HCT116 (cell line): ENCODE results near the gene ARHGEF9. TPM values are rescaled to one million over a fixed set of nuclear protein-coding genes. Genes with fewer than 3 reads are reported as not detected.

Source experiments
- ATAC-seq: fragments of 200-7000 bp; cut with Tn5 transposase; 2 replicates; pipeline ENCODE4 v1.9.1; 2020; ENCODE audit warnings: mild to moderate bottlenecking, moderate library complexity
- BruUV-seq: library from RNA; stranded (reverse); fragments of 400-500 nt; replicated peaks from 2 replicates; lab custom pipeline; 2021; lab: Mats Ljungman, UMichigan
- CTCF ChIA-PET: fragments of 300-600 bp; sonication (Branson Sonifier 250); formaldehyde crosslinking; loops from one replicate; lab custom pipeline; 2021; ENCODE audit warnings: antibody characterized with exemption; lab: Charles Lee
- POLR2A ChIA-PET: fragments of 300-600, 350-600 bp; sonication (Branson Sonifier 250); formaldehyde crosslinking; loops from one replicate; lab custom pipeline; 2021; ENCODE audit warnings: antibody characterized with exemption; lab: Charles Lee
- RAD21 ChIA-PET, 2 experiments: fragments of 300-600 bp; sonication (Branson Sonifier 250); formaldehyde crosslinking; loops; one replicate each; lab custom pipeline; 2023; ENCODE audit warnings: low total read pairs in 2 of 2; ENCODE audit not compliant: uncharacterized antibody in 2 of 2, unreplicated experiment in 2 of 2, low non-redundant PET in 1 of 2; lab: Charles Lee
- DNase-seq: peaks from one replicate; pipeline ENCODE4 v3.0.0-alpha.2; 2010; ENCODE audit warnings: low read depth, low spot score
- H2AFZ ChIP-seq: fragments of 200-600 bp; shearing (Covaris generic), sonication (generic); 2 replicates; pipeline ENCODE4 v1.6.1; 2017; ENCODE audit warnings: low read depth, mixed run types, mixed read lengths, antibody characterized with exemption, low read length; ENCODE audit not compliant: poor library complexity, severe bottlenecking
- H3K27ac ChIP-seq: 2 replicates; pipeline ENCODE4 v1.5.1; 2012; ENCODE audit warnings: low read depth, low read length
- H3K27me3 ChIP-seq: fragments of 200-600 bp; sonication (generic); 2 replicates; pipeline ENCODE4 v1.6.1; 2016; ENCODE audit warnings: mixed run types, low read length, mixed read lengths; ENCODE audit not compliant: insufficient read depth
- H3K36me3 ChIP-seq, 2 experiments: fragments of 200-500 bp in 1 of 2; fragments of 200-600 bp in 1 of 2; sonication (Bioruptor generic) in 1 of 2; sonication (generic) in 1 of 2; 2 replicates each; pipeline versions ENCODE4 v1.5.1 to v1.6.1; 2014 to 2016; ENCODE audit warnings: low read length in 2 of 2, inconsistent platforms in 1 of 2, mixed read lengths in 1 of 2, mixed run types in 1 of 2; ENCODE audit not compliant: insufficient read depth in 2 of 2, control insufficient read depth in 1 of 2
- H3K4me1 ChIP-seq, 2 experiments: fragments of 200-600 bp in 1 of 2; sonication (generic) in 1 of 2; 2 replicates each; pipeline versions ENCODE4 v1.5.1 to v1.6.1; 2012 to 2017; ENCODE audit warnings: low read length in 2 of 2, inconsistent platforms in 1 of 2, mild to moderate bottlenecking in 1 of 2, mixed read lengths in 1 of 2, mixed run types in 1 of 2, moderate library complexity in 1 of 2; ENCODE audit not compliant: insufficient read depth in 2 of 2, control insufficient read depth in 1 of 2
- H3K4me2 ChIP-seq: fragments of 200-600 bp; sonication (generic); 2 replicates; pipeline ENCODE4 v1.6.1; 2017; ENCODE audit warnings: mixed run types, low read length, mixed read lengths
- H3K4me3 ChIP-seq, 2 experiments: fragments of 200-600 bp in 1 of 2; sonication (generic) in 1 of 2; replicated peaks in 1 of 2; 2 replicates each; pipeline ENCODE4 v1.5.1; 2011 to 2016; ENCODE audit warnings: low read length in 2 of 2, control low read depth in 1 of 2, low read depth in 1 of 2, mild to moderate bottlenecking in 1 of 2, mixed read lengths in 1 of 2, mixed run types in 1 of 2
- H3K79me2 ChIP-seq: fragments of 200-600 bp; sonication (generic); 2 replicates; pipeline ENCODE4 v1.6.1; 2017; ENCODE audit warnings: mild to moderate bottlenecking, mixed run types, low read length, moderate library complexity, mixed read lengths; ENCODE audit not compliant: insufficient read depth
- H3K9ac ChIP-seq: fragments of 200-600 bp; sonication (generic); 2 replicates; pipeline ENCODE4 v1.6.1; 2016; ENCODE audit warnings: low read length, mixed read lengths
- H3K9me2 ChIP-seq: fragments of 200-600 bp; sonication (generic), shearing (Covaris generic); 2 replicates; pipeline ENCODE4 v1.6.1; 2017; ENCODE audit warnings: mixed run types, mild to moderate bottlenecking, moderate library complexity; ENCODE audit not compliant: insufficient read depth
- H3K9me3 ChIP-seq, 2 experiments: fragments of 200-500 bp in 1 of 2; fragments of 200-600 bp in 1 of 2; sonication (Bioruptor generic) in 1 of 2; sonication (generic) in 1 of 2; 2 replicates each; pipeline ENCODE4 v1.6.1; 2014 to 2017; ENCODE audit warnings: low read length in 2 of 2, mixed read lengths in 2 of 2, inconsistent platforms in 1 of 2, low read depth in 1 of 2, mild to moderate bottlenecking in 1 of 2, mixed run types in 1 of 2, moderate library complexity in 1 of 2; ENCODE audit not compliant: control insufficient read depth in 1 of 2, insufficient read depth in 1 of 2
- H4K20me1 ChIP-seq: fragments of 200-600 bp; sonication (generic), shearing (Covaris generic); 2 replicates; pipeline ENCODE4 v1.6.1; 2017; ENCODE audit warnings: mixed run types, mild to moderate bottlenecking, moderate library complexity; ENCODE audit not compliant: insufficient read depth
- CBX3 ChIP-seq: IDR thresholded peaks from 2 replicates; pipeline ENCODE4 v1.6.1; 2012; ENCODE audit warnings: low read depth
- CEBPB ChIP-seq: IDR thresholded peaks from 2 replicates; pipeline ENCODE4 v1.6.1; 2012; ENCODE audit warnings: low read depth
- ELF1 ChIP-seq: IDR thresholded peaks from 2 replicates; pipeline ENCODE4 v1.6.1; 2012; ENCODE audit warnings: low read depth, borderline replicate concordance
- EZH2 ChIP-seq: fragments of 200-600 bp; sonication (generic); IDR thresholded peaks from 2 replicates; pipeline ENCODE4 v1.6.1; 2017; ENCODE audit warnings: antibody characterized with exemption, mixed run types
- EZH2phosphoT487 ChIP-seq: fragments of 200-600 bp; IDR thresholded peaks from 2 replicates; pipeline ENCODE4 v1.6.1; 2018; ENCODE audit warnings: antibody characterized with exemption, borderline replicate concordance
- JUND ChIP-seq: IDR thresholded peaks from 2 replicates; pipeline ENCODE4 v1.6.1; 2012
- POLR2A ChIP-seq: IDR thresholded peaks from 2 replicates; pipeline ENCODE4 v1.7.0; 2011; ENCODE audit warnings: borderline replicate concordance; ENCODE audit not compliant: insufficient read depth, insufficient read length; ENCODE audit errors: extremely low read depth
- RAD21 ChIP-seq: IDR thresholded peaks from 2 replicates; pipeline ENCODE4 v1.6.1; 2012; ENCODE audit warnings: low read depth, mild to moderate bottlenecking
- SIN3A ChIP-seq: IDR thresholded peaks from 2 replicates; pipeline ENCODE4 v1.6.1; 2012; ENCODE audit warnings: low read depth
- SRF ChIP-seq: IDR thresholded peaks from 2 replicates; pipeline ENCODE4 v1.6.1; 2012; ENCODE audit warnings: low read depth
- TCF7L2 ChIP-seq: IDR thresholded peaks from 2 replicates; pipeline ENCODE4 v1.7.0; 2011; ENCODE audit warnings: borderline replicate concordance, inconsistent platforms; ENCODE audit not compliant: insufficient read depth, insufficient read length; ENCODE audit errors: extremely low read depth
- YY1 ChIP-seq: IDR thresholded peaks from 2 replicates; pipeline ENCODE4 v1.6.1; 2011; ENCODE audit warnings: low read length, low read depth, moderate library complexity, mild to moderate bottlenecking; ENCODE audit not compliant: insufficient replicate concordance; ENCODE audit errors: extremely low read depth
- ZFX ChIP-seq: fragments of 450-650 bp; IDR thresholded peaks from 2 replicates; pipeline ENCODE4 v1.6.1; 2017
- ZNF274 ChIP-seq: fragments of 200-500 bp; sonication (Bioruptor generic); IDR thresholded peaks from 2 replicates; pipeline ENCODE4 v1.6.1; 2014; ENCODE audit warnings: mild to moderate bottlenecking, low read depth, low read length, inconsistent platforms
- intact Hi-C: fragments of 100-400 bp; cut with micrococcal nuclease; formaldehyde crosslinking; loops from 2 replicates; pipeline ENCODE4 v1.10.0; 2022
- total RNA-seq: library from RNA; stranded (reverse); gene quantifications from one replicate; pipeline ENCODE4 v1.2.1, GENCODE V29; 2021; ENCODE audit not compliant: unreplicated experiment
- TF ChIP-seq, protein P1 (sequence below): IDR thresholded peaks from 2 replicates; pipeline ENCODE4 v1.6.1; 2011; ENCODE audit warnings: mild to moderate bottlenecking, low read length, moderate library complexity; ENCODE audit not compliant: insufficient replicate concordance; ENCODE audit errors: extremely low read depth
- TF ChIP-seq, protein P2 (sequence below): IDR thresholded peaks from 2 replicates; pipeline ENCODE4 v1.6.1; 2012
- TF ChIP-seq, protein P3 (sequence below), 3 experiments: fragments of 200-600 bp in 1 of 3; sonication (generic) in 1 of 3; IDR thresholded peaks in 2 of 3; conservative IDR thresholded peaks in 1 of 3; 2 replicates each; pipeline ENCODE4 v1.5.1; 2012 to 2017; ENCODE audit warnings: low read depth in 2 of 3, low read length in 2 of 3, antibody characterized with exemption in 1 of 3, borderline replicate concordance in 1 of 3, control low read depth in 1 of 3, mild to moderate bottlenecking in 1 of 3, mixed read lengths in 1 of 3, mixed run types in 1 of 3, moderate library complexity in 1 of 3; ENCODE audit not compliant: insufficient read depth in 1 of 3
- TF ChIP-seq, protein P4 (sequence below): IDR thresholded peaks from 2 replicates; pipeline ENCODE4 v1.6.1; 2012; ENCODE audit warnings: low read depth

Gene ARHGEF9
- total RNA-seq, 1 experiment from 2014 or later: 15.0 TPM

DNA sequence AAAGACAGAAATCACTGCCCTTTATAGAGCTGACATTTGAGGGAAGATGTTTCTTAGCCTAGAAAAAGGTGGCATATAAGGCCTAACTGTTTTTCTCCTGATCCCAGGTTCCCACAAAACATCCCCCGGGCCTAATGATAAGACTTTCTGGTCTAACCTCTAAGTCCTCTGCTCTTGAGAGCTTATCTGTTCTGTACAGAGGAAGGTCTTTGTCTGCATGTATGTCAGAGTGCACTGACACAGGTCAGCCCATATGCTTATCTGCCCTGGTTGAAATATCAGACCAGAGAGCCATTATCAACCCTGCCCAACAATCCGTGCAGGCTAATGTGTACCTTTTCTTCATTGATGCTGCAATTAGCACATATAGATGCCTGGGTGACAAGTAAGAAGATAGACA lies 76.2 kb downstream of the ARHGEF9 start (continued):
- TF ChIP-seq, protein P1, sequence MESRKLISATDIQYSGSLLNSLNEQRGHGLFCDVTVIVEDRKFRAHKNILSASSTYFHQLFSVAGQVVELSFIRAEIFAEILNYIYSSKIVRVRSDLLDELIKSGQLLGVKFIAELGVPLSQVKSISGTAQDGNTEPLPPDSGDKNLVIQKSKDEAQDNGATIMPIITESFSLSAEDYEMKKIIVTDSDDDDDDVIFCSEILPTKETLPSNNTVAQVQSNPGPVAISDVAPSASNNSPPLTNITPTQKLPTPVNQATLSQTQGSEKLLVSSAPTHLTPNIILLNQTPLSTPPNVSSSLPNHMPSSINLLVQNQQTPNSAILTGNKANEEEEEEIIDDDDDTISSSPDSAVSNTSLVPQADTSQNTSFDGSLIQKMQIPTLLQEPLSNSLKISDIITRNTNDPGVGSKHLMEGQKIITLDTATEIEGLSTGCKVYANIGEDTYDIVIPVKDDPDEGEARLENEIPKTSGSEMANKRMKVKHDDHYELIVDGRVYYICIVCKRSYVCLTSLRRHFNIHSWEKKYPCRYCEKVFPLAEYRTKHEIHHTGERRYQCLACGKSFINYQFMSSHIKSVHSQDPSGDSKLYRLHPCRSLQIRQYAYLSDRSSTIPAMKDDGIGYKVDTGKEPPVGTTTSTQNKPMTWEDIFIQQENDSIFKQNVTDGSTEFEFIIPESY: no peak
- TF ChIP-seq, protein P2, sequence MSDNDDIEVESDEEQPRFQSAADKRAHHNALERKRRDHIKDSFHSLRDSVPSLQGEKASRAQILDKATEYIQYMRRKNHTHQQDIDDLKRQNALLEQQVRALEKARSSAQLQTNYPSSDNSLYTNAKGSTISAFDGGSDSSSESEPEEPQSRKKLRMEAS: no peak
- TF ChIP-seq SRF (no peak), POLR2A (no peak), YY1 (no peak), RAD21 (no peak)

DNA sequence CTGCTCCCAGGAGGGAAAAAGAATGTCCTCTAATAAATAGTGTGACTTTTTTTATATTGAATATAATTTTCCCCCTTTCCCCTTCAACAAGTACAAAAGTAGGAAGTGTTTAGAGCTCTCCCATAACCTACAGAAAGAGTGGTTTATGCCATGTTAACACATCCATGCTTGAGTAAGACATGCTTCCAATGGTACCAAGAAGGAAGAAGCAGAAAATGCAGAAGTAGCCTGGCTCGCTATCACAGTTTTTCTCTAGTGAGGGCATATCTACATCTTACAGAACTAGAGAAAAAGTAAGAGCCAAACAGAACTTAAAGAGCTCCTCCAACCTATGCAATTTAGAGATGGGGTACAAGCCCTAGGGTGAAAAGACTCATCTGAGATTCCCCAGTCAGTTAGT lies 82.5 kb downstream of the ARHGEF9 start:
- ChIA-PET POLR2A (no interaction called here), CTCF (no interaction called here), RAD21 (no interaction called here)
- H3K9ac ChIP-seq: no peak overlapping the region
- H3K36me3 ChIP-seq: no peaks in the 10 kb centered on the region
- no peak for DNase-seq
- H3K4me2 ChIP-seq: no peak overlapping the region
- no peak overlapping the region for H3K4me3 ChIP-seq
- no peak for ATAC-seq
- H3K27me3 ChIP-seq: no peaks in the 10 kb centered on the region
- H3K9me3 ChIP-seq: no peaks in the 10 kb centered on the region
- intact Hi-C loops: loop anchor here (10.0 kb wide), 2 partner anchors 82 to 848 kb away; partner anchors contain the start of gene ARHGEF9
- no peaks in the 10 kb centered on the region for H3K9me2 ChIP-seq
- no TSS peak for BruUV-seq
- H3K79me2 ChIP-seq: no peaks in the 10 kb centered on the region
- no peak overlapping the region for H3K27ac ChIP-seq
- no peaks in the 10 kb centered on the region for H3K4me1 ChIP-seq
- no peak overlapping the region for H2AFZ ChIP-seq
- H4K20me1 ChIP-seq: no peaks in the 10 kb centered on the region
- TF ChIP-seq ZFX (no peak), ELF1 (no peak), TCF7L2 (no peak), JUND (no peak), SIN3A (no peak), ZNF274 (no peak), POLR2A (no peak), EZH2 (no peak), CBX3 (no peak), EZH2phosphoT487 (no peak), CEBPB (no peak), SRF (no peak)
- TF ChIP-seq, protein P3, sequence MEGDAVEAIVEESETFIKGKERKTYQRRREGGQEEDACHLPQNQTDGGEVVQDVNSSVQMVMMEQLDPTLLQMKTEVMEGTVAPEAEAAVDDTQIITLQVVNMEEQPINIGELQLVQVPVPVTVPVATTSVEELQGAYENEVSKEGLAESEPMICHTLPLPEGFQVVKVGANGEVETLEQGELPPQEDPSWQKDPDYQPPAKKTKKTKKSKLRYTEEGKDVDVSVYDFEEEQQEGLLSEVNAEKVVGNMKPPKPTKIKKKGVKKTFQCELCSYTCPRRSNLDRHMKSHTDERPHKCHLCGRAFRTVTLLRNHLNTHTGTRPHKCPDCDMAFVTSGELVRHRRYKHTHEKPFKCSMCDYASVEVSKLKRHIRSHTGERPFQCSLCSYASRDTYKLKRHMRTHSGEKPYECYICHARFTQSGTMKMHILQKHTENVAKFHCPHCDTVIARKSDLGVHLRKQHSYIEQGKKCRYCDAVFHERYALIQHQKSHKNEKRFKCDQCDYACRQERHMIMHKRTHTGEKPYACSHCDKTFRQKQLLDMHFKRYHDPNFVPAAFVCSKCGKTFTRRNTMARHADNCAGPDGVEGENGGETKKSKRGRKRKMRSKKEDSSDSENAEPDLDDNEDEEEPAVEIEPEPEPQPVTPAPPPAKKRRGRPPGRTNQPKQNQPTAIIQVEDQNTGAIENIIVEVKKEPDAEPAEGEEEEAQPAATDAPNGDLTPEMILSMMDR (IDR thresholded peaks at IDR 0.05 in 2 of 3, conservative IDR thresholded peaks at IDR 0.05 in 1 of 3; ENCODE audit: borderline replicate concordance in 1 of 3, insufficient read depth in 1 of 3, low read depth in 2 of 3, low read length in 2 of 3): no peak
- TF ChIP-seq, protein P4, sequence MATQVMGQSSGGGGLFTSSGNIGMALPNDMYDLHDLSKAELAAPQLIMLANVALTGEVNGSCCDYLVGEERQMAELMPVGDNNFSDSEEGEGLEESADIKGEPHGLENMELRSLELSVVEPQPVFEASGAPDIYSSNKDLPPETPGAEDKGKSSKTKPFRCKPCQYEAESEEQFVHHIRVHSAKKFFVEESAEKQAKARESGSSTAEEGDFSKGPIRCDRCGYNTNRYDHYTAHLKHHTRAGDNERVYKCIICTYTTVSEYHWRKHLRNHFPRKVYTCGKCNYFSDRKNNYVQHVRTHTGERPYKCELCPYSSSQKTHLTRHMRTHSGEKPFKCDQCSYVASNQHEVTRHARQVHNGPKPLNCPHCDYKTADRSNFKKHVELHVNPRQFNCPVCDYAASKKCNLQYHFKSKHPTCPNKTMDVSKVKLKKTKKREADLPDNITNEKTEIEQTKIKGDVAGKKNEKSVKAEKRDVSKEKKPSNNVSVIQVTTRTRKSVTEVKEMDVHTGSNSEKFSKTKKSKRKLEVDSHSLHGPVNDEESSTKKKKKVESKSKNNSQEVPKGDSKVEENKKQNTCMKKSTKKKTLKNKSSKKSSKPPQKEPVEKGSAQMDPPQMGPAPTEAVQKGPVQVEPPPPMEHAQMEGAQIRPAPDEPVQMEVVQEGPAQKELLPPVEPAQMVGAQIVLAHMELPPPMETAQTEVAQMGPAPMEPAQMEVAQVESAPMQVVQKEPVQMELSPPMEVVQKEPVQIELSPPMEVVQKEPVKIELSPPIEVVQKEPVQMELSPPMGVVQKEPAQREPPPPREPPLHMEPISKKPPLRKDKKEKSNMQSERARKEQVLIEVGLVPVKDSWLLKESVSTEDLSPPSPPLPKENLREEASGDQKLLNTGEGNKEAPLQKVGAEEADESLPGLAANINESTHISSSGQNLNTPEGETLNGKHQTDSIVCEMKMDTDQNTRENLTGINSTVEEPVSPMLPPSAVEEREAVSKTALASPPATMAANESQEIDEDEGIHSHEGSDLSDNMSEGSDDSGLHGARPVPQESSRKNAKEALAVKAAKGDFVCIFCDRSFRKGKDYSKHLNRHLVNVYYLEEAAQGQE: no peak
- TF ChIP-seq, protein P2: no peak
- TF ChIP-seq, all 23 proteins: peak for 0
